ENCODE data around the gene QRFP.

Gene QRFP

GRCh38 chr9:130872912-130873503 lies 23.6 kb downstream of the QRFP start:
- H2AFZ ChIP-seq (ENCODE audit: low read depth, low read length, severe bottlenecking) = no peak overlapping the region
- no peaks in the 10 kb centered on the region for H3F3A ChIP-seq (ENCODE audit: insufficient read depth)
- H3K9me2 ChIP-seq (replicated peaks; ENCODE audit: insufficient read depth, low read length) = no peaks in the 10 kb centered on the region
- H3K79me2 ChIP-seq (ENCODE audit: insufficient read depth, low read length) = no peaks in the 10 kb centered on the region
- no peaks in the 10 kb centered on the region for H4K20me1 ChIP-seq (ENCODE audit: low read depth, low read length)
- no peaks in the 10 kb centered on the region for H3K27me3 ChIP-seq (ENCODE audit: low read length)
- no peaks in the 10 kb centered on the region for H3K9me3 ChIP-seq (ENCODE audit: insufficient read depth, low read length)
- no peak overlapping the region for H3K4me2 ChIP-seq (ENCODE audit: low read depth, low read length, poor library complexity, severe bottlenecking)
- H3K9ac ChIP-seq (ENCODE audit: low read length) = no peak overlapping the region
- H3K4me3 ChIP-seq (ENCODE audit: insufficient read depth, low read length, poor library complexity, severe bottlenecking) = no peak overlapping the region
- no peaks in the 10 kb centered on the region for H3K36me3 ChIP-seq (ENCODE audit: low read length)
- TF ChIP-seq CTCF (IDR thresholded peaks at IDR 0.05; ENCODE audit: insufficient read depth, low read length, poor library complexity, severe bottlenecking) = no peak
- TF ChIP-seq EZH2phosphoT487 (conservative IDR thresholded peaks at IDR 0.05; ENCODE audit: low read length) = no peak
- H3K27ac ChIP-seq (ENCODE audit: low read depth, low read length) = no peak overlapping the region

GRCh38 chr9:130872508-130872907 lies 24.1 kb downstream of the QRFP start:
- Histone ChIP-seq H2AFZ (ENCODE audit: low read depth, low read length, severe bottlenecking) (no peak overlapping the region), H3K9me2 (replicated peaks; ENCODE audit: insufficient read depth, low read length) (no peaks in the 10 kb centered on the region), H3K79me2 (ENCODE audit: insufficient read depth, low read length) (no peaks in the 10 kb centered on the region), H3K4me3 (ENCODE audit: insufficient read depth, low read length, poor library complexity, severe bottlenecking) (no peak overlapping the region), H3K27ac (ENCODE audit: low read depth, low read length) (no peak overlapping the region), H4K20me1 (ENCODE audit: low read depth, low read length) (no peaks in the 10 kb centered on the region), H3K27me3 (ENCODE audit: low read length) (no peaks in the 10 kb centered on the region), H3K9ac (ENCODE audit: low read length) (no peak overlapping the region), H3K4me2 (ENCODE audit: low read depth, low read length, poor library complexity, severe bottlenecking) (no peak overlapping the region), H3K36me3 (ENCODE audit: low read length) (no peaks in the 10 kb centered on the region), H3K9me3 (ENCODE audit: insufficient read depth, low read length) (no peaks in the 10 kb centered on the region), H3F3A (ENCODE audit: insufficient read depth) (no peaks in the 10 kb centered on the region)
- TF ChIP-seq EZH2phosphoT487 (conservative IDR thresholded peaks at IDR 0.05; ENCODE audit: low read length) (no peak), CTCF (IDR thresholded peaks at IDR 0.05; ENCODE audit: insufficient read depth, low read length, poor library complexity, severe bottlenecking) (no peak)

GRCh38 chr9:130872093-130872492 lies 24.5 kb downstream of the QRFP start:
- no peak overlapping the region for H3K4me2 ChIP-seq (ENCODE audit: low read depth, low read length, poor library complexity, severe bottlenecking)
- H3K79me2 ChIP-seq (ENCODE audit: insufficient read depth, low read length) = no peaks in the 10 kb centered on the region
- no peak overlapping the region for H3K27ac ChIP-seq (ENCODE audit: low read depth, low read length)
- H3K4me3 ChIP-seq (ENCODE audit: insufficient read depth, low read length, poor library complexity, severe bottlenecking) = no peak overlapping the region
- no peak overlapping the region for H3K9ac ChIP-seq (ENCODE audit: low read length)
- no peaks in the 10 kb centered on the region for H3F3A ChIP-seq (ENCODE audit: insufficient read depth)
- no peaks in the 10 kb centered on the region for H3K36me3 ChIP-seq (ENCODE audit: low read length)
- no peaks in the 10 kb centered on the region for H3K9me3 ChIP-seq (ENCODE audit: insufficient read depth, low read length)
- H3K27me3 ChIP-seq (ENCODE audit: low read length) = no peaks in the 10 kb centered on the region
- no peaks in the 10 kb centered on the region for H3K9me2 ChIP-seq (replicated peaks; ENCODE audit: insufficient read depth, low read length)
- H4K20me1 ChIP-seq (ENCODE audit: low read depth, low read length) = no peaks in the 10 kb centered on the region
- H2AFZ ChIP-seq (ENCODE audit: low read depth, low read length, severe bottlenecking) = no peak overlapping the region
- TF ChIP-seq CTCF (IDR thresholded peaks at IDR 0.05; ENCODE audit: insufficient read depth, low read length, poor library complexity, severe bottlenecking) = no peak
- TF ChIP-seq EZH2phosphoT487 (conservative IDR thresholded peaks at IDR 0.05; ENCODE audit: low read length) = no peak

Data from SU-DHL-6 (cell line).